Heart right ventricle (tissue), 16 donors: Measurements from ENCODE around the gene ENTPD6. TPM values are rescaled to one million over a fixed set of nuclear protein-coding genes. Genes with fewer than 3 reads are reported as not detected.

Experiments used
- ATAC-seq, 8 donors: fragments of 200-7000 bp; cut with Tn5 transposase; one replicate each; pipeline ENCODE4 v1.9.1; 2020; ENCODE audit warnings: mild to moderate bottlenecking in 8 of 8, moderate library complexity in 8 of 8, moderate number of reproducible peaks in 1 of 8
- DNase-seq, 2 donors: peaks; one replicate each; pipeline ENCODE4 v3.0.0-alpha.2; 2020
- H3K27ac ChIP-seq, 10 donors: fragments of 200-600 bp; sonication (generic) in 2 of 10; one replicate each; pipeline versions ENCODE4 v1.5.0 to v1.8.0; 2020 to 2022; ENCODE audit warnings: mild to moderate bottlenecking in 3 of 10
- H3K27me3 ChIP-seq, 7 donors: fragments of 200-600 bp; one replicate each; pipeline ENCODE4 v1.8.0; 2021 to 2022; ENCODE audit warnings: mild to moderate bottlenecking in 2 of 7
- H3K36me3 ChIP-seq, 9 donors: fragments of 200-600 bp; sonication (generic) in 1 of 9; one replicate each; pipeline versions ENCODE4 v1.5.0 to v1.8.0; 2020 to 2022; ENCODE audit warnings: mild to moderate bottlenecking in 2 of 9
- H3K4me1 ChIP-seq, 9 donors: fragments of 200-600 bp; sonication (generic) in 1 of 9; one replicate each; pipeline versions ENCODE4 v1.5.0 to v1.8.0; 2020 to 2022; ENCODE audit warnings: mild to moderate bottlenecking in 4 of 9
- H3K4me3 ChIP-seq, 10 donors: fragments of 200-600 bp; sonication (generic) in 2 of 10; one replicate each; pipeline versions ENCODE4 v1.5.0 to v1.8.0; 2020 to 2022; ENCODE audit warnings: mild to moderate bottlenecking in 7 of 10, moderate library complexity in 2 of 10
- H3K9me3 ChIP-seq, 11 donors: fragments of 200-600 bp in 10 of 11; sonication (generic) in 2 of 11; one replicate each; pipeline versions ENCODE4 v1.5.0 to v1.8.0; 2013 to 2022; ENCODE audit warnings: mild to moderate bottlenecking in 2 of 11, control low read depth in 1 of 11, moderate library complexity in 1 of 11
- CTCF ChIP-seq, 9 donors: fragments of 200-600 bp; sonication (generic) in 2 of 9; IDR thresholded peaks; one replicate each; pipeline versions ENCODE4 v1.5.0 to v1.8.0; 2021 to 2022; ENCODE audit warnings: antibody characterized with exemption in 9 of 9, mild to moderate bottlenecking in 5 of 9, moderate library complexity in 1 of 9
- WGBS, 2 donors: extraction: QIAGEN DNeasy Blood & Tissue Kit; methylation state at CpG; one replicate each; pipeline ENCODE4 v1.1.7; 2013; ENCODE audit warnings: inconsistent platforms in 1 of 2; 5-methylcytosine and 5-hydroxymethylcytosine counted together
- intact Hi-C, 10 donors: fragments of 100-400 bp; cut with DNase I; formaldehyde crosslinking; loops; one replicate each; pipeline versions ENCODE4 v1.11.1 to v1.14.2; 2022
- polyA plus RNA-seq, 2 donors: library from polyadenylated mRNA; stranded (reverse); fragments of 200-250 nt; gene quantifications; one replicate each; pipeline ENCODE4 v1.2.3, GENCODE V29; 2013
- total RNA-seq, 10 donors: library from RNA; stranded (reverse); fragmentation: NEBNext Ultra II Directional in 3 of 10; extraction: Animal tissue kit (Norgen Biotek cat#: 25700) in 3 of 10; gene quantifications; one replicate each; pipeline versions ENCODE4 v1.2.1 to v1.2.4, GENCODE V29; 2021 to 2023
- donor health status: Arrhythmogenic right ventricular cardiomyopathy.
- donor health status: ischemic (EF 13 %, LVEDD 7.1; RV severe dilation, severe dysfunction).
- donor health status: healthy with polysubstance abuse.
- donor health status: DM: no; HTN: yes; CAD: no.
- donor health status: DM: no; HTN: no; CAD: no.
- donor health status: ischemic (EF 25% LVEDD 6.9; RV normal size, moderate dysfunction).
- donor health status: ischemic (EF 25% LVEDD 5.7; RV mildly dilated, moderate dysfunction).
- donor health status: healthy.
- donor health status: DM: yes; HTN: yes; CAD: no.
- donor health status: Ischemic cardiomyopathy.
- donor health status: ischemic (EF 35%, LVEDD 5.7; RV mildly dilated, moderate dysfunction).
- donor health status: nonischemic (EF 11% LVEDD 7.7; RV severe dilation, severe dysfunction).
- donor health status: DM: yes; HTN: yes; CAD: no.
- donor health status: PGD.
- donor health status: ischemic (EF 29% LVEDD 5.4; RV normal size, mild dysfunction).
- donor health status: nonischemic (EF 23%, LVEDD 6.1; RV moderate dilation, normal function).

Gene ENTPD6
- total and polyA plus RNA-seq, 12 donors = 54.6 to 167 (median 84.8) TPM

DNA sequence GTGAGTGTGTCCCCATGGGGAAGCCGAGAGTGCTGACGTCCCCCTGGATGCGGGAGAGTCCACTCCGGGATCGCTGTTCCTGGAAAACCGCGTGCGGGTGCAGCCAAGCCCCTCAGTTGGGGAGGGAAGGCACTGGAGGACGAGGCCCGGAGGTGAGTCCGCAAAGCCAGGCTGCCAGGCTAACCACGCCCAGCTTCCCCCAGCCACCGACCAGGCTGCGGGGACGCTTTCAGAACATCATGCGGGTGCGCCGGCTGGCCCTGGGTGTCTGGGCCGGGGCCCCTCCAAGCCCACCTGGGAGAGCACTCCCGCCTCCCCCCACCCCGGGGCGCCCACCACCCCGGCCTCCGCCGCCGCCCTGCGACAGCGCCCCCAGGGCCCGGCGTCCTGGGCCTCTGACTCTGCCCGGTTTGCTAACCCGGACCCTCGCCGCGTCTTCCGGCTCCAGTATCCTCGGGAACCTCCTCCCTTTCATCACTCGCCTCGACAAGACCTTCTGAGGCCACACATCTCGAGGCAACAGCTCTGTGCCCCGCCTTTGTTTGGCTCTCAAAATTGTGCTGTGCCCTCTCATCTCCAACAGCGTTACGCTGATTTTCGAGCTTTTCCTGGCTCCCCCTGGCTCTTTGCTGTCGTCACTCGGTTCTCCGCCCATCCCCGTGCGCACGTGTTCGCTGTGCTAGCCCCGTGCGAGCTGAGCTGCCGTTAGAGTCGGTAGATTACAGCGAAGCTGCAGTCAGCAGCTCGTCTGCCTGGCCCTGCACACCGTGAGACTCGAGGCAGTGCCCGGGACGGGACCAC is 47.1 kb upstream of the ENTPD6 start:
- 6 to 12% methylated on average over 59 to 61 of the region's 61 CpGs for WGBS, 2 donors
- Histone ChIP-seq H3K36me3 (no peaks in the 10 kb centered on the region), H3K27ac (no peak overlapping the region), H3K4me3 (peak overlapping the region in 9 of 10 donors; percentile 4 to 51 (median 38)), H3K4me1 (peaks cover 4 to 12% (median 8%) of the 10 kb centered on the region in 9 donors), H3K9me3 (no peaks in the 10 kb centered on the region), H3K27me3 (peaks cover 4 to 65% (median 41%) of the 10 kb centered on the region in 7 donors)
- intact Hi-C loops = no loop called here
- TF ChIP-seq CTCF (IDR thresholded peaks at IDR 0.05) = no peak
- DNase-seq (peak; percentile 24 to 40), ATAC-seq (peak in 7 of 8 donors; percentile 55 to 78 (median 63))

DNA sequence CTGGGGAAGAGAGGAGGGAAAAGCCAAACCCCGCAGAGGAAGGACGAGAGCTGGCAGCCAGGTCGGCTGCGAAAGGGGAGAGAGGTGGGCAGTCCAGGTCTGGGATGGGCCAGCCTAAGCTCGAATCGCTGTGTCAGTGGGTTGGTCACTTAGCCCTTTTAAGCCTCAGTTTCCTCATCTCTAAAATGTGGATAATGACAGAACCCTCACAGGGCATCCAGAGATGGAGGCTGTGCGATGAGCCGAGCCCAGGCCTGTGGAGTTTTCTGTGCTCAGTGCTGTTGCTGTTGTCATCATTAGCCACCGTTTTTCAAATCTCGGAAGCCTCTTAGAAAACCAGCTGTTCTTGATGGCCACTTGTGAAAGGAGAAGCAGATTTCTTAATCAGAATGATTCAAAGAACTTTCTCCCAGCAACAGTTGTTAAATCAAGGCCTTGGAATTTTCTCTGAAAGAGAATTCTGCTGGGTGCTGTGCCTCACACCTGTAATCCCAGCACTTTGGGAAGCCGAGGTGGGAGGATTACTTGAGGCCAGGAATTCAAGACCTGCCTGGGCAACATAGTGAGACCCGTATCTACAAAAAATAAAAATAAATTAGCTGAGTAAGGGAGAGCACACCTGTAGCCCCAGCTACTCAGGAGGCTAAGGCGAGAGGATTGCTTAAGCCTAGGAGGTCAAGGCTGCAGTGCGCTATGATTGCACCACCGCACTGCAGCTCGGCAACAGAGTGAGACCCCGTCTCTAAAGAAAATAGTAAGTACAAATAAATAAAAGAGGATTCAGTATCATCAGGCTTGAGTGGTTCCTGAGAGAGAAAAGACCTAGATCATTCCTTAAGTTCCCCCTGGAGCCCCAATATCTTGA is 46.3 kb upstream of the ENTPD6 start:
- no peak for TF ChIP-seq CTCF (IDR thresholded peaks at IDR 0.05)
- no peak overlapping the region for H3K27ac ChIP-seq
- DNase-seq = no peak
- no peaks in the 10 kb centered on the region for H3K9me3 ChIP-seq
- intact Hi-C loops = no loop called here
- 67 to 72% methylated on average over 17 of the region's 17 CpGs for WGBS, 2 donors
- H3K4me1 ChIP-seq = peaks cover 4 to 12% (median 8%) of the 10 kb centered on the region in 9 donors
- H3K4me3 ChIP-seq = peak overlapping the region in 7 of 10 donors; percentile 4 to 51 (median 38)
- peaks cover 4 to 64% (median 41%) of the 10 kb centered on the region in 7 donors for H3K27me3 ChIP-seq
- H3K36me3 ChIP-seq = no peaks in the 10 kb centered on the region
- ATAC-seq = no peak

- H3K9me3 ChIP-seq = no peaks in the 10 kb centered on the region
- H3K4me3 ChIP-seq = no peak overlapping the region
- H3K27ac ChIP-seq = no peak overlapping the region
- intact Hi-C loops = no loop called here
- H3K36me3 ChIP-seq = no peaks in the 10 kb centered on the region
- WGBS, 2 donors = 55 to 62% methylated on average over 6 of the region's 6 CpGs
- peaks cover 4 to 60% (median 41%) of the 10 kb centered on the region in 7 donors for H3K27me3 ChIP-seq
- ATAC-seq (no peak), DNase-seq (no peak)
- TF ChIP-seq CTCF (IDR thresholded peaks at IDR 0.05) = no peak
- peaks cover 4 to 12% (median 8%) of the 10 kb centered on the region in 9 donors for H3K4me1 ChIP-seq
These were observed 45.5 kb upstream of the ENTPD6 start for GRCh38 chr20:25150016-25150415.

DNA sequence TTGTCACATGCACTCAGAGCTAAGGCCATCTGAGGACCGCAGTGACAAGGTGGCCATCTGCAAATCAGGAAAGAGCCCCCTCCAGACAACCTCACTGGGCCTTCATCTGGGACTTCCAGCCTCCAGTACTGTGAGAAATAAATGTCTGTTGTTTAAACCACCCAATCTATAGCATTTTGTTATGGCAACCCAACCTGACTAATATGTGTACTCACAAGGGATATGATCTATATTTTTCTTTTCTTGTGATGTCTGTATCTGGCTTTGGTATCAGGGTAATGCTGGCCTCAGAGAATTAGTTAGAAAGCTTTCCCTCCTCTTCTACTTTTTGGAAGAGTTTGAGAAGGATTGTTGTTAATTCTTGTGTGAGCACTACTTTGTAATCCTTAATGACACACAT is 37.5 kb upstream of the ENTPD6 start:
- DNase-seq (no peak), ATAC-seq (no peak)
- Histone ChIP-seq H3K4me1 (no peaks in the 10 kb centered on the region), H3K36me3 (no peaks in the 10 kb centered on the region), H3K4me3 (no peak overlapping the region), H3K27ac (no peak overlapping the region), H3K9me3 (peaks cover 0 to 2% (median 0%) of the 10 kb centered on the region in 11 donors), H3K27me3 (peaks cover 0 to 1% (median 0%) of the 10 kb centered on the region in 7 donors)
- intact Hi-C loops = no loop called here
- WGBS, 2 donors = 77 to 83% methylated on average over 1 of the region's 1 CpG
- TF ChIP-seq CTCF (IDR thresholded peaks at IDR 0.05) = no peak
